Heart left ventricle (tissue), 13 donors: ENCODE data around the gene CFAP43.

Source experiments
- CTCF ChIP-seq, 12 donors: fragments of 200-600 bp; sonication (generic) in 4 of 12; IDR thresholded peaks; one replicate each; pipeline versions ENCODE4 v1.5.0 to v1.8.0; 2018 to 2022; ENCODE audit warnings: antibody characterized with exemption in 12 of 12, mild to moderate bottlenecking in 5 of 12
- POLR2A ChIP-seq, 2 donors: fragments of 450-650 bp; IDR thresholded peaks; one replicate each; pipeline ENCODE4 v1.6.1; 2017; ENCODE audit warnings: antibody characterized with exemption in 2 of 2, mild to moderate bottlenecking in 2 of 2, moderate library complexity in 2 of 2
- donor health status: ischemic (EF 13 %, LVEDD 7.1; RV severe dilation, severe dysfunction).
- donor health status: DM: no; HTN: yes; CAD: no.
- donor health status: DM: no; HTN: no; CAD: no.
- donor health status: ischemic (EF 25% LVEDD 6.9; RV normal size, moderate dysfunction).
- donor health status: ischemic (EF 25% LVEDD 5.7; RV mildly dilated, moderate dysfunction).
- donor health status: ischemic (EF 35%, LVEDD 5.7; RV mildly dilated, moderate dysfunction).
- donor health status: nonischemic (EF 11% LVEDD 7.7; RV severe dilation, severe dysfunction).
- donor health status: DM: yes; HTN: yes; CAD: no.
- donor health status: PGD.
- donor health status: ischemic (EF 29% LVEDD 5.4; RV normal size, mild dysfunction).
- donor health status: nonischemic (EF 23%, LVEDD 6.1; RV moderate dilation, normal function).

DNA sequence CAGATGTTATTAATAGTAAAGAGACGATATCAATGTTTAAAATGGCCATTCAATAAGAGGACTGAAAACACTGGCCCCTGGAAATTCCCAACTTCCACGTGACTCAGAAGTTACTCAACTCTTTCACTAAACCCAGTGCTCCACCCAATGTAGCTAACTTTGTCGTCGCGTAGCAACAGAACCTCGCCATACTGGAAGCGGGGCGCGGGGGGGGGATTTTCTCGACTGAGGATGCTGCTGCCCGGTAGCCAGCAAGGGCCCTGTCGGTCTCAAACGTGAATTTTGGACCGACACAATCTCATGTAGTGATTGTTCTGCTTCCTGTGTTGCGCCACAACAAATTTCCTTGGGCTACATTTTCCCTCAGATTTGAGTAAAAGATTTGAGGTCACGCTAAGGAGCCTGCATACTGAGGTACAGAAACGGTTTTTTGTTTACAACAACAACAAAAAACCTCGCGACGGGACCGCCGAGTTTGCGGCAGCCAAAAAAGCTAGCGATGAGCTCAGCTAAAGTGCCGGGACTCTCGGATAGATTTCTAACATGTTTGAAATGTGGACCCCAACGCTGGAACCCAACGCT is 111.2 kb downstream of the CFAP43 start:
- TF ChIP-seq CTCF (IDR thresholded peaks at IDR 0.05) (no peak), POLR2A (IDR thresholded peaks at IDR 0.05) (peak in 1 of 2 donors; percentile 22)
